GM12891 (cell line): ENCODE data around the gene ZCCHC7.

Experiments
- DNase-seq: peaks from one replicate; pipeline ENCODE4 v3.0.0; 2011; ENCODE audit warnings: low spot score; ENCODE audit not compliant: insufficient read length
- FAIRE-seq: peaks from 2 replicates; lab custom pipeline; 2011; peaks lifted over from hg19 to GRCh38; lab: Jason Lieb, UNC
- PAX5 ChIP-seq: IDR thresholded peaks from 2 replicates; pipeline ENCODE4 v1.6.1; 2011; ENCODE audit warnings: low read length, moderate library complexity, mild to moderate bottlenecking; ENCODE audit not compliant: insufficient read depth, severe bottlenecking
- POLR2A ChIP-seq: IDR thresholded peaks from 2 replicates; pipeline ENCODE4 v1.6.1; 2011; ENCODE audit warnings: low read depth, low read length, control low read depth
- POLR2AphosphoS5 ChIP-seq: IDR thresholded peaks from 2 replicates; pipeline ENCODE4 v1.6.1; 2011; ENCODE audit warnings: low read depth, low read length, control low read depth
- POU2F2 ChIP-seq: IDR thresholded peaks from 2 replicates; pipeline ENCODE4 v1.6.1; 2011; ENCODE audit warnings: low read depth, mild to moderate bottlenecking, control low read depth, low read length, moderate library complexity
- SPI1 ChIP-seq: IDR thresholded peaks from 2 replicates; pipeline ENCODE4 v1.6.1; 2011; ENCODE audit warnings: low read depth, low read length, control low read depth
- TAF1 ChIP-seq: IDR thresholded peaks from 2 replicates; pipeline ENCODE4 v1.6.1; 2011; ENCODE audit warnings: low read depth, low read length, control low read depth

The ZCCHC7 gene

DNA sequence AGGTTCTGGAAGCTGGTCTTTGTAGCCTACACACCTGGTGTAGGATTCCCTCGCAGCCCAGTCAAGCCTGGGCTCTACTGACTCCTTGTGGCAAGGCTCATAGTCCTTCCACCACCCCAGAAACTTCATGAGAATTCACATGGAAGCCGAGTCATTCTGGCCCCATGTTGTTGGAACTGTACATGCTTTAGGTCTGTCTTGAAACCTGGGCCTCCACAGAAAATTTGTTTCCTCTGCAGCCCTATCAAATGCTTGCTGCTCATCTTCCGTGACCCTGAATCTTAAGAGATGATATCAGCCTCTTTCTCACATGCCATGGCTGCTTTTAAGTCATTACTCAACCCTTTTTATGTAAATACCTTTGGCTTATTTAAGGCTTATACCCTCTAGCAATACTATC lies 188.8 kb downstream of the ZCCHC7 start:
- DNase-seq (peak; percentile 13), FAIRE-seq (peak; percentile 87)
- TF ChIP-seq SPI1 (no peak), POLR2A (no peak), POLR2AphosphoS5 (no peak), PAX5 (peak; percentile 87), POU2F2 (peak; percentile 31; the same call in 1 of the 2 replicates), TAF1 (0 out of 2 replicates have a peak, but pooled peaks have one; percentile 7)

DNA sequence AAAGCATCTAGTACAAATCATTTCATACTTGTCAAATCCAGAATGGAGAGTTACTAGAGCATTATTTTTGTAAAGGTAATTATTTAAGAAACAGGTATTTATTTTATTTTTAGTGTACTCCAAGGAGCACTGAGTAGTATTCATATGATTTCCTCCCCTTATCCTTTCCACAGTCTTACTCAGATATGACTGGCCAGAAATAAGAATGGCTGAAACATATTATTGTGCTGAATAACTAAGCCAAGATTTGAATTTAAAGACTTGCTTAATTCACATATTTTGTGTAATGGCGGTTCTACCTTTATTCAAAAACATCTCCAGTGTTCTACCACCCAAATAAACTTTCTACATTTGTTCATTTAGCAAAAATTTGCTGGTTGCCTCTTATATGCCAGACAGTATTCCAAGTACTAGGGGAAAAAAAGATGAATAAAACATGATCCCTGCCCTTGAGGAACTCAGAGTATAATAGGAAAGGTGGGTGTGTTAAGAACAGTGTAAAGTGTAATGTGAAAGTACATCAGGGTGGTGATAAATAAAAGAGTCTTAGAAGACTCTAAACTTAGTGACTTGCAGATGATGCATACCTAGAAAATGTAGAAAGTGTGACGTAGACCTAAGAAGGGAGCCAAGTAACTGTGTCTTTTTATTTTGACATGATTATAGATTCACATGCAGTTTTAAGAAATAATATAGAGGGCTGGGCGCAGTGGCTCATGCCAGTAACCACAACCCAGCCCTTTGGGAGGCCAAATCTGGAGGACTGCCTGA lies 191.7 kb downstream of the ZCCHC7 start:
- no peak for TF ChIP-seq TAF1
- TF ChIP-seq POLR2A: no peak
- no peak for TF ChIP-seq PAX5
- TF ChIP-seq POLR2AphosphoS5: no peak
- no peak for TF ChIP-seq SPI1
- no peak for TF ChIP-seq POU2F2
- DNase-seq: no peak
- FAIRE-seq: no peak

DNA sequence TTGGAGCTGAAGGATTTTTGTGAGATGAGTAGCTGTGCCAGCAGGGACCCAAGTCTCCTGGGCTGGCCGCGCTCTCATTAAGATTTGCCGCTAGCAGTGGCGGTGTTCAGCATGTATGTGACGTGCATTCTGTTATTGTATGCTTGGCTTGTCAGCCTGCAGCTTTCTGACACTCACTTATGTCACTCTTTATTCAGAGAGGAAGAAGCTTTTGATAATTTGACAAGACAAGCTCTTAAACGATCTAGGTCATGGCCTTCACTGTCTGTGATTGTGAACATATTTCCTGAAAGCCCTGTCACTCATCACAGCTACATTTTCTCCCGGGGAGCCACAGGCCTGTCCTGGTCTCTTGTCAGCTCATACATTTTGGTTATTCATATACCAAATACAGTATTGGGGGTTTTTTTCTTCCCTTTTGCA lies 203.9 kb downstream of the ZCCHC7 start:
- no peak for FAIRE-seq
- no peak for DNase-seq
- TF ChIP-seq POU2F2 (no peak), SPI1 (0 out of 2 replicates have a peak, but pooled peaks have one; percentile 20), POLR2AphosphoS5 (0 out of 2 replicates have a peak, but pooled peaks have one; percentile 51), TAF1 (0 out of 2 replicates have a peak, but pooled peaks have one; percentile 29)

DNA sequence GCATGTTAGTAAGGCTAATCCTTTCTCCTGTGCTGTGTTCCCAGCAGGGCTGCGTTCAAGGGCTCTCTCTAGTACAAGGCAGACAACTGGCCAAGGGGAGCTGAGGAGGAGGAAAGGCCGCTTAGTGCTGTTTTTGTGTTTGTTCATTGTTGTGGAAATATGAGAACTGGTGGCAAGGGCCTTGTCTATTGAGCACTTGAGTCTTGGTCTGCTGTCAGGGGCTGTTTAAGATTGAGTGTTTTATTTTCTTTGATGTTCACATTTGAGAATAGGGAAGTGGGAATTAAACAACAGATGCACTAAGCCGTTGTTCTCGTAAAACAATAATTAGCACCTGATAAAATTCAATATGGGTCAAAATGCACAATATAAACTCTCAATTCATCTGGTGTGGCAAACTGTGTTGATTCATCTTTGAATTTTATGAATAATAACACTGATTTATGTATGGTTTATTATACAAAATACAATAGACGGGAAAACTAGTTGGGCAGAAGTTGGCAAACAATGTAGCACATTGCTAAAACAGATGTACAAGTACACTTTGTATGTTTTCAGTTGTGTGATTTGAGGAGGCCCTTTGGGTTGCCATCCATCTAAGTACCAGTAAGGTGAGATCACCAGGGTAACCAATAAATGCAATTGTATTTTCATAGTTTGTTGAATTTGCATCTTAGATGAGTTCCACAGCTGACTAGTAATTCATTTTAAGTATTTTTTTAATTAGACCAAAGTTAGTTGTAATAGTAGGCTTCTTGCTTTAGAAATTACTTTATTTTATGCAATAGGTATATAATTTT lies 204.5 kb downstream of the ZCCHC7 start:
- TF ChIP-seq POLR2A: no peak
- no peak for TF ChIP-seq PAX5
- no peak for TF ChIP-seq POLR2AphosphoS5
- no peak for TF ChIP-seq POU2F2
- TF ChIP-seq TAF1: no peak
- TF ChIP-seq SPI1: peak; percentile 90
- FAIRE-seq (peak; percentile 93), DNase-seq (no peak)

DNA sequence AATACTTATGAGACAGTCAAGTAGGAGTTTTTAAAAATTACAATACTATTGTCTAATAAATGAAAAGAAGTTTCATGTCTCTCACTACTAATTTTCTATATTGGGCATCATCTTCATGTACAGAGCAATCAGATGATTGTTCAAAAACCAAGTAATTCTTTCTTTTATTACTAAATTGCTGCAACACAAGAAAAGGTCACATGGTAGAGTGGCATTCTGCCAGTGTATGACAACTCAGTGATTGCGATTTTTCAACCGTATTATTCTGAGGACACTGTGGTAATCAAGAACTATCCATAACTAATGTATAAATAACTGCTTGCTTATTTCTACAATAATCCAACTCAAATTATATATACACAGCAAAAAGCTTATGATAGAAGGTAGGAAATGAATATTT lies 205.4 kb downstream of the ZCCHC7 start:
- TF ChIP-seq POLR2A (no peak), POU2F2 (no peak)
- no peak for DNase-seq
- no peak for FAIRE-seq

DNA sequence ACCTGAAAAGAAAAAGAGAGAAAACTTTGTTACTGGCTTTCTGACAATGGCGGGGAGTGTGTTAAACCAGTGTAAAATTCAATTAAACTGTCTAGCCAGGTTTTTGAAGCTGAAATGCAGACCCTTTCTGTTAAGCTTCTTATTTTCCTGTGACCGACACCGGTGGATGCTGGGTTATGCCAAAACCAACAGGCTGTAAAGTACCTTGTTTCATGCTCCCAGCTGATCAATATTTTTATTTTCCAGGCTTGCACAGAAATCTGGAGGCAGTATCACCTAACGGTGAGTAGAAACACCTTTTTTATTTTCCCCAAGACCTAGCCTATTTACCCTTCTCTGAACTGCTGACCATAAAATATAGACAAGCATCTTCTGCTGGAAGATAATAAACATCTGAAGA lies 207.2 kb downstream of the ZCCHC7 start:
- TF ChIP-seq PAX5: no peak
- no peak for TF ChIP-seq SPI1
- TF ChIP-seq POU2F2: no peak
- no peak for TF ChIP-seq TAF1
- no peak for TF ChIP-seq POLR2A
- no peak for TF ChIP-seq POLR2AphosphoS5

DNA sequence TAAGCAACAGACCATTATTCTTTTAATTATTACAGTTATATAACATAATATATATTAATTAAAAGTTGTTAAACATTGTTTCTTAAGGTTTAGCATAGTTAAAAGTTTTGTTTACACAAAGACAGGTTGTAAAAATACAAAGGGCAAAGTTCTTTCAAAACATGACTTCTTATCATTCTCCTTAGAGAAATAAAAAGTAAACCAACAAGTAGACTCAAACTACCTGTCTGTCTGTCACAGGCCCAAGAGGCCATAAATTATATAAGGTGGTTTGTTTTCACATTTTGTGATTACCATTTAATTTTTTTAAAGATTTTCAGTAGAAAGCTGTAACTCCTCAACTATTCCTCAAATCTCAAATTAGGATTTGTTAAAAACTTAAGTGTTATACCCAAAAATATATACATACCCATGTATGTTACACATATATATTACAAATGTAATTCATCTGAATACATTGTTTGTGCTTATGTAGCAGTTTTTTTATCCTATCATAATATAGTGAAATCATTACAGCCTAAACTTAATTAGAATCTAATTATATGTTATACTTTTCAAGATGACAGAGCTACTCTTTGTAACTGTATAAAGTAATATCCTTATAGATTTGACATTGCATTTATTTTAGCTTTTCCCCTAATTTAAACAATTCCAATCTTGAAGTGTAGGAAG lies 208.3 kb downstream of the ZCCHC7 start:
- TF ChIP-seq PAX5 (no peak), POLR2A (no peak), SPI1 (no peak), POLR2AphosphoS5 (no peak), POU2F2 (no peak), TAF1 (no peak)
- FAIRE-seq: no peak
- DNase-seq: no peak

More for the DNA sequence above, 207.2 kb downstream of the ZCCHC7 start:
- FAIRE-seq (peak; percentile 86), DNase-seq (no peak)

DNA sequence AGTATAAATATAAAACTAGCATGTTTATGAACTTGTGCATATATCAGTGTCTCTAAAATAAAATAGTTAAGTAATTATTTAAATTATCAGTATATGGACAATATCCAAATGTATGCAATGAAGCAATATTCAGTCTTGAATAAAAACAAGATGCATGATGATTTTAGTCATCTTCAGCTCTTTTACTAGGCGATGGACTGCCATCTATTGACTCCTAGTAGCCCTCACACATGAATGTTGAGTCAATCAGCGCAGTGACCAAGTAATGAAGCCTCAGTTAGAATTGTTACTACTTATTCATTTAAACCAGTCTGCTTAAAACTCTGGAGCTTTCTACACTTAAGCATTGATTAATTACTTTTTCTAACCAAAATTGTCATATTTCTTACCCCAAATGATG lies 209.2 kb downstream of the ZCCHC7 start:
- DNase-seq: no peak
- FAIRE-seq: peak; percentile 89
- no peak for TF ChIP-seq TAF1

DNA sequence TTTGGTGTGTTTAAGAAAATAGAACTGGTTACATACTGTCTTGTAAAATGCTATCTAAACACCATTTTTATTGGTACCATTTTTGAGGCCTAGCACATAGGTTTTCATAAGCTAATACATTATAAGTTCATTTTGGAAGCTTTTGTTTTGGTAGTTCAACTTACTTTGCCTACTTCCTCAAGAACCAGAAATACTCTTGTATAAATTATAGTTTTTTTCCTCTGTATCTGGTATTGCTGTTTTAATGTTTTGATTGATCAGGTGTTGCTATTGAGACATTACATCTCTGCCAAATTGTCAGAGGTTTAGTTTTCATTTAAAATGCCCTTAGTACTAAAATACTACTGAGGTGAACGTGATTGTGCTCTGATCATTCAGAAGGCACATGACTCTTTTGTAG lies 211.5 kb downstream of the ZCCHC7 start:
- no peak for TF ChIP-seq POU2F2
- no peak for TF ChIP-seq POLR2A
- no peak for TF ChIP-seq PAX5
- TF ChIP-seq TAF1: no peak
- no peak for TF ChIP-seq SPI1
- TF ChIP-seq POLR2AphosphoS5: no peak
- peak; percentile 41 for FAIRE-seq

More for the DNA sequence above, 211.5 kb downstream of the ZCCHC7 start:
- no peak for DNase-seq
